Lung (tissue), 12 donors: ENCODE results near the gene GPATCH3. TPM values are rescaled to one million over a fixed set of nuclear protein-coding genes. Genes with fewer than 3 reads are reported as not detected.

Experiments used
- ATAC-seq: fragments of 200-7000 bp; cut with Tn5 transposase; one replicate; pipeline ENCODE4 v1.9.1; 2020; ENCODE audit warnings: moderate number of reproducible peaks; ENCODE audit not compliant: insufficient read depth, low FRiP score
- DNase-seq, 3 donors: peaks; one replicate each; pipeline ENCODE4 v3.0.0-alpha.2; 2013 to 2017
- H3K27ac ChIP-seq, 2 donors: one replicate each; pipeline ENCODE4 v1.5.1; 2013; ENCODE audit warnings: mild to moderate bottlenecking in 2 of 2, moderate library complexity in 2 of 2, control low read depth in 1 of 2, inconsistent platforms in 1 of 2, low read depth in 1 of 2, low read length in 1 of 2
- H3K27me3 ChIP-seq, 3 donors: one replicate each; pipeline ENCODE4 v1.5.1; 2013; ENCODE audit warnings: low read length in 2 of 3; ENCODE audit not compliant: control insufficient read depth in 3 of 3, insufficient read depth in 3 of 3
- H3K36me3 ChIP-seq, 4 donors: one replicate each; pipeline ENCODE4 v1.5.1; 2013; ENCODE audit warnings: low read length in 4 of 4, mild to moderate bottlenecking in 1 of 4, moderate library complexity in 1 of 4; ENCODE audit not compliant: control insufficient read depth in 4 of 4, insufficient read depth in 4 of 4
- H3K4me1 ChIP-seq, 5 donors: one replicate each; pipeline ENCODE4 v1.5.1; 2013; ENCODE audit warnings: low read length in 5 of 5, mild to moderate bottlenecking in 2 of 5, moderate library complexity in 1 of 5; ENCODE audit not compliant: control insufficient read depth in 5 of 5, insufficient read depth in 5 of 5
- H3K4me3 ChIP-seq: one replicate; pipeline ENCODE4 v1.5.1; 2013; ENCODE audit warnings: mild to moderate bottlenecking, control low read depth, moderate library complexity
- H3K9ac ChIP-seq, 2 donors: one replicate each; pipeline ENCODE4 v1.5.1; 2013; ENCODE audit warnings: low read length in 2 of 2, control low read depth in 1 of 2; ENCODE audit not compliant: insufficient read depth in 1 of 2
- H3K9me3 ChIP-seq, 4 donors: one replicate each; pipeline ENCODE4 v1.5.1; 2013; ENCODE audit warnings: low read length in 3 of 4, mild to moderate bottlenecking in 1 of 4, moderate library complexity in 1 of 4; ENCODE audit not compliant: control insufficient read depth in 4 of 4, insufficient read depth in 3 of 4
- WGBS, 2 donors: extraction: QIAGEN DNeasy Blood & Tissue Kit; methylation state at CpG; one replicate each; pipeline ENCODE4 v1.1.7; 2013; 5-methylcytosine and 5-hydroxymethylcytosine counted together
- polyA plus RNA-seq, 2 donors: library from polyadenylated mRNA; stranded (reverse); fragments of 200-250 nt; gene quantifications; one replicate each; pipeline ENCODE4 v1.2.1, GENCODE V29; 2013
- total RNA-seq, 2 donors: library from RNA; depleted of rRNA in 1 of 2; stranded (reverse); fragments of >200 nt in 1 of 2; gene quantifications; one replicate each; pipeline ENCODE4 v1.2.1, GENCODE V29; 2014 to 2021
- TF ChIP-seq, protein P1 (sequence below): IDR thresholded peaks from 2 replicates; pipeline ENCODE4 v1.5.1; 2012; ENCODE audit warnings: mild to moderate bottlenecking; ENCODE audit errors: control extremely low read depth, extremely low read depth
- donor health status: control.
- donor health status: control.
- donor health status: Bipolar disorder and iron deficiency.
- donor health status: healthy.
- donor health status: DM: yes; HTN: yes; CAD: no.

Gene GPATCH3
- total and polyA plus RNA-seq, 4 donors = 10.4 to 17.5 (median 14.1) TPM

DNA sequence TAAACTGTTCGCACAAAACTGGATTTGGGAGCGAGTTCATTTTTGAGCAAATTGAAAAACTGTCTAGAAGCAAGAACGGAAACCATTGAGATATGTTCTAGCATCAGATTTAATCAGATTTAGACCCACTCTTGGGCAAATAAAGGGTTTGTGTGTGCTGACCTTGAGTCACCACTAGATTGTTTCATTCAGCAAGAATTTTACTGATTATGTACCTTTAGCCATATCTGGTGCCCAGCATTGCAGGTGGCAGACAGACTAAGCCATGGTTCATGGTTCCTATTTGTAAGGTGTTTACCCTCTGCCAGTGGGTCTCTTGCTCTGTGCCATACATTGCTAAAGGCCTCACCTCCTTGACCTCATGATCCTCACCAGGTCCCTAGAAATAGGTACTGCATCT, 22.6 kb upstream of the GPATCH3 start:
- Histone ChIP-seq H3K4me3 (no peak overlapping the region), H3K27ac (no peak overlapping the region), H3K9ac (no peak overlapping the region), H3K9me3 (no peaks in the 10 kb centered on the region), H3K4me1 (peaks cover 0 to 13% (median 8%) of the 10 kb centered on the region in 5 donors), H3K36me3 (peaks cover 0 to 18% (median 14%) of the 10 kb centered on the region in 4 donors), H3K27me3 (no peaks in the 10 kb centered on the region)
- DNase-seq = no peak
- TF ChIP-seq, protein P1, sequence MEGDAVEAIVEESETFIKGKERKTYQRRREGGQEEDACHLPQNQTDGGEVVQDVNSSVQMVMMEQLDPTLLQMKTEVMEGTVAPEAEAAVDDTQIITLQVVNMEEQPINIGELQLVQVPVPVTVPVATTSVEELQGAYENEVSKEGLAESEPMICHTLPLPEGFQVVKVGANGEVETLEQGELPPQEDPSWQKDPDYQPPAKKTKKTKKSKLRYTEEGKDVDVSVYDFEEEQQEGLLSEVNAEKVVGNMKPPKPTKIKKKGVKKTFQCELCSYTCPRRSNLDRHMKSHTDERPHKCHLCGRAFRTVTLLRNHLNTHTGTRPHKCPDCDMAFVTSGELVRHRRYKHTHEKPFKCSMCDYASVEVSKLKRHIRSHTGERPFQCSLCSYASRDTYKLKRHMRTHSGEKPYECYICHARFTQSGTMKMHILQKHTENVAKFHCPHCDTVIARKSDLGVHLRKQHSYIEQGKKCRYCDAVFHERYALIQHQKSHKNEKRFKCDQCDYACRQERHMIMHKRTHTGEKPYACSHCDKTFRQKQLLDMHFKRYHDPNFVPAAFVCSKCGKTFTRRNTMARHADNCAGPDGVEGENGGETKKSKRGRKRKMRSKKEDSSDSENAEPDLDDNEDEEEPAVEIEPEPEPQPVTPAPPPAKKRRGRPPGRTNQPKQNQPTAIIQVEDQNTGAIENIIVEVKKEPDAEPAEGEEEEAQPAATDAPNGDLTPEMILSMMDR = no peak
- whole genome bisulfite sequencing, 2 donors = 95% methylated on average over 3 of the region's 3 CpGs
- ATAC-seq = no peak

- no peaks in the 10 kb centered on the region for H3K9me3 ChIP-seq
- ATAC-seq = no peak
- no peak for DNase-seq
- WGBS, 2 donors = 23 to 51% methylated on average over 6 of the region's 6 CpGs
- peak overlapping the region in 1 of 2 donors; percentile 93 for H3K27ac ChIP-seq
- H3K27me3 ChIP-seq = no peaks in the 10 kb centered on the region
- H3K9ac ChIP-seq = peak overlapping the region; percentile 82 to 86
- H3K4me3 ChIP-seq = peak overlapping the region; percentile 90
- peaks cover 0 to 13% (median 8%) of the 10 kb centered on the region in 5 donors for H3K4me1 ChIP-seq
- H3K36me3 ChIP-seq = peaks cover 0 to 18% (median 12%) of the 10 kb centered on the region in 4 donors
- TF ChIP-seq, protein P1 = no peak
Observed at GRCh38 chr1:26922431-26922729, 22.1 kb upstream of the GPATCH3 start.

GRCh38 chr1:26921540-26922430, 21.5 kb upstream of the GPATCH3 start, which contains the start of gene NUDC:
Gene NUDC, plus strand, starts transcription at chr1:26921743. Its CDS starts 106 bp downstream, at chr1:26921849.
- H3K27me3 ChIP-seq = no peaks in the 10 kb centered on the region
- ATAC-seq = peak; percentile 99
- 0 to 1% methylated on average over 59 to 83 of the region's 83 CpGs for WGBS, 2 donors
- peak; percentile 97 to 98 (median 98) for DNase-seq
- TF ChIP-seq, protein P1 = no peak
- H3K9ac ChIP-seq = peak within 1 kb of the TSS; percentile 86
- H3K4me1 ChIP-seq = peaks cover 0 to 13% (median 8%) of the 10 kb centered on the region in 5 donors
- peaks cover 0 to 14% (median 10%) of the 10 kb centered on the region in 4 donors for H3K36me3 ChIP-seq
- peak within 1 kb of the TSS; percentile 90 for H3K4me3 ChIP-seq
- peak within 1 kb of the TSS; percentile 90 to 93 for H3K27ac ChIP-seq
- no peaks in the 10 kb centered on the region for H3K9me3 ChIP-seq
